NCI-H446 (cell line): ENCODE data around the gene PIM3.
"Not testable (repeated sequence)": the region's sequence is repeated elsewhere in the genome, so short reads cannot be mapped to it uniquely, and the experiment has no call there.

ENCODE experiments used
- DNase-seq, 2 experiments: peaks; one replicate each; lab custom pipeline; 2025; lab: John Stamatoyannopoulos, UW

PIM3 gene

GRCh38 chr22:49943771-49944398 lies 16.7 kb upstream of the PIM3 start:
- DNase-seq: no peak

GRCh38 chr22:49944399-49944891 lies 16.1 kb upstream of the PIM3 start:
- no peak for DNase-seq

- DNase-seq: not testable (repeated sequence)
Observed at GRCh38 chr22:49945042-49945794, 15.4 kb upstream of the PIM3 start.

- DNase-seq: no peak
Observed at GRCh38 chr22:49946612-49947295, 13.8 kb upstream of the PIM3 start.

GRCh38 chr22:49947296-49947622 lies 13.3 kb upstream of the PIM3 start:
- no peak for DNase-seq

- no peak for DNase-seq
Observed at GRCh38 chr22:49948116-49948957, 12.2 kb upstream of the PIM3 start.

GRCh38 chr22:49948958-49949913 lies 11.3 kb upstream of the PIM3 start:
- DNase-seq: no peak

GRCh38 chr22:49949914-49950292 lies 10.7 kb upstream of the PIM3 start:
- DNase-seq: no peak

GRCh38 chr22:49950396-49950994 lies 10.1 kb upstream of the PIM3 start:
- DNase-seq: no peak

GRCh38 chr22:49951000-49951677 lies 9.4 kb upstream of the PIM3 start:
- DNase-seq: no peak

- no peak for DNase-seq
Observed at GRCh38 chr22:49951678-49951985, 8.9 kb upstream of the PIM3 start.

- no peak for DNase-seq
Observed at GRCh38 chr22:49951986-49952896, 8.3 kb upstream of the PIM3 start.

GRCh38 chr22:49953027-49953679 lies 7.4 kb upstream of the PIM3 start:
- DNase-seq: no peak

- no peak for DNase-seq
Observed at GRCh38 chr22:49953680-49954344, 6.8 kb upstream of the PIM3 start.

- DNase-seq: no peak
Observed at GRCh38 chr22:49954354-49954753, 6.2 kb upstream of the PIM3 start.

- no peak for DNase-seq
Observed at GRCh38 chr22:49954991-49955580, 5.5 kb upstream of the PIM3 start.

- no peak for DNase-seq
Observed at GRCh38 chr22:49955581-49956417, 4.8 kb upstream of the PIM3 start.
